Heart right ventricle (tissue), 16 donors: ENCODE data around the gene ALOX12B. TPM values are rescaled to one million over a fixed set of nuclear protein-coding genes. Genes with fewer than 3 reads are reported as not detected.
"Not testable (repeated sequence)": the region's sequence is repeated elsewhere in the genome, so short reads cannot be mapped to it uniquely, and the experiment has no call there.

Source experiments
- ATAC-seq, 8 donors: fragments of 200-7000 bp; cut with Tn5 transposase; one replicate each; pipeline ENCODE4 v1.9.1; 2020; ENCODE audit warnings: mild to moderate bottlenecking in 8 of 8, moderate library complexity in 8 of 8, moderate number of reproducible peaks in 1 of 8
- DNase-seq, 2 donors: peaks; one replicate each; pipeline ENCODE4 v3.0.0-alpha.2; 2020
- H3K27ac ChIP-seq, 10 donors: fragments of 200-600 bp; sonication (generic) in 2 of 10; one replicate each; pipeline versions ENCODE4 v1.5.0 to v1.8.0; 2020 to 2022; ENCODE audit warnings: mild to moderate bottlenecking in 3 of 10
- H3K27me3 ChIP-seq, 7 donors: fragments of 200-600 bp; one replicate each; pipeline ENCODE4 v1.8.0; 2021 to 2022; ENCODE audit warnings: mild to moderate bottlenecking in 2 of 7
- H3K36me3 ChIP-seq, 9 donors: fragments of 200-600 bp; sonication (generic) in 1 of 9; one replicate each; pipeline versions ENCODE4 v1.5.0 to v1.8.0; 2020 to 2022; ENCODE audit warnings: mild to moderate bottlenecking in 2 of 9
- H3K4me1 ChIP-seq, 9 donors: fragments of 200-600 bp; sonication (generic) in 1 of 9; one replicate each; pipeline versions ENCODE4 v1.5.0 to v1.8.0; 2020 to 2022; ENCODE audit warnings: mild to moderate bottlenecking in 4 of 9
- H3K4me3 ChIP-seq, 10 donors: fragments of 200-600 bp; sonication (generic) in 2 of 10; one replicate each; pipeline versions ENCODE4 v1.5.0 to v1.8.0; 2020 to 2022; ENCODE audit warnings: mild to moderate bottlenecking in 7 of 10, moderate library complexity in 2 of 10
- H3K9me3 ChIP-seq, 11 donors: fragments of 200-600 bp in 10 of 11; sonication (generic) in 2 of 11; one replicate each; pipeline versions ENCODE4 v1.5.0 to v1.8.0; 2013 to 2022; ENCODE audit warnings: mild to moderate bottlenecking in 2 of 11, control low read depth in 1 of 11, moderate library complexity in 1 of 11
- WGBS, 2 donors: extraction: QIAGEN DNeasy Blood & Tissue Kit; methylation state at CpG; one replicate each; pipeline ENCODE4 v1.1.7; 2013; ENCODE audit warnings: inconsistent platforms in 1 of 2; 5-methylcytosine and 5-hydroxymethylcytosine counted together
- intact Hi-C, 10 donors: fragments of 100-400 bp; cut with DNase I; formaldehyde crosslinking; loops; one replicate each; pipeline versions ENCODE4 v1.11.1 to v1.14.2; 2022
- microRNA-seq, 2 donors: library from miRNA; unstranded; fragments of <30 nt; microRNA quantifications; one replicate each; pipeline ENCODE4 v1.2.0, GENCODE V29; 2021
- polyA plus RNA-seq, 2 donors: library from polyadenylated mRNA; stranded (reverse); fragments of 200-250 nt; gene quantifications; one replicate each; pipeline ENCODE4 v1.2.3, GENCODE V29; 2013
- total RNA-seq, 10 donors: library from RNA; stranded (reverse); fragmentation: NEBNext Ultra II Directional in 3 of 10; extraction: Animal tissue kit (Norgen Biotek cat#: 25700) in 3 of 10; gene quantifications; one replicate each; pipeline versions ENCODE4 v1.2.1 to v1.2.4, GENCODE V29; 2021 to 2023
- TF ChIP-seq, protein P1 (sequence below), 9 donors: fragments of 200-600 bp; sonication (generic) in 2 of 9; IDR thresholded peaks; one replicate each; pipeline versions ENCODE4 v1.5.0 to v1.8.0; 2021 to 2022; ENCODE audit warnings: antibody characterized with exemption in 9 of 9, mild to moderate bottlenecking in 5 of 9, moderate library complexity in 1 of 9
- donor health status: Arrhythmogenic right ventricular cardiomyopathy.
- donor health status: ischemic (EF 13 %, LVEDD 7.1; RV severe dilation, severe dysfunction).
- donor health status: healthy with polysubstance abuse.
- donor health status: DM: no; HTN: yes; CAD: no.
- donor health status: DM: no; HTN: no; CAD: no.
- donor health status: ischemic (EF 25% LVEDD 6.9; RV normal size, moderate dysfunction).
- donor health status: ischemic (EF 25% LVEDD 5.7; RV mildly dilated, moderate dysfunction).
- donor health status: healthy.
- donor health status: DM: yes; HTN: yes; CAD: no.
- donor health status: Ischemic cardiomyopathy.
- donor health status: ischemic (EF 35%, LVEDD 5.7; RV mildly dilated, moderate dysfunction).
- donor health status: nonischemic (EF 11% LVEDD 7.7; RV severe dilation, severe dysfunction).
- donor health status: DM: yes; HTN: yes; CAD: no.
- donor health status: PGD.
- donor health status: ischemic (EF 29% LVEDD 5.4; RV normal size, mild dysfunction).
- donor health status: nonischemic (EF 23%, LVEDD 6.1; RV moderate dilation, normal function).

The ALOX12B gene
- total and polyA plus RNA-seq, 12 donors = not detected

DNA sequence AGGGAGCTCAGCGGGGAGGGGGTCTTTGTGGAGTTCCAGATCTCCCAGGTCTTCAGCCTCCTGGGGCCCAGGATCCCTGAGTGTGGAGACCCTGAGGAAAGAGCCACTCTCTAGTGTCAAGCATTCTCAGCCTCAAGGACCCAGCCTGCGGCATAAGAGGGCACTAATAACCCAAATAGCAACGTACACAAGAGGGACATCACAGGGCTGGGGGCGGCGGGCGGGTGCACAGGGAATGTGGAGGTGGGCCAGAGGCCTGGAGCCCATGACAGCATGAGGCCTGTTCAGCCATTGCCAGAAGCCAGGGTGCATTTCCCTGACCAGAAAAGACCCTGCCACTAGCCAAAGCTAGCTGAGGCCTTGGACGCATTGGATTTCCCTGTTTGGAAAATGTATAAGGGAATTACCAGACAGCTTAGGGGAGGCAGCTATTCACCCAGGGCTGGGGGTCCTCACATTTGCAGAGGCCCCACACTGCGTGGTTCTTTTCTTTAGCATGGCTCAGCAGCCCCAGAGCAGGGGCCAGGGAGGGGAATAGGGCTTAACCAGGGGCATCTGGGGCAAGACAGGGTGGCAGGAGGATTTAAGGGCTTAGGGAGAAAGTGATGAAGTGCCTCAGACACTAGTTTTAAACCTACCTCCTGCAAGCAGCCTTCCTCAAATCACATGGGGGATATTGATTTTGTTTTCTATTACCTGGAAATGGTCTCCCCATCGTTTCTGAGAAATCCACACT, 62.2 kb downstream of the ALOX12B start:
- ATAC-seq (no peak), DNase-seq (no peak)
- Histone ChIP-seq H3K4me1 (peaks cover 0 to 31% (median 0%) of the 10 kb centered on the region in 9 donors), H3K27me3 (peaks cover 0 to 29% (median 22%) of the 10 kb centered on the region in 7 donors), H3K4me3 (no peak overlapping the region), H3K9me3 (no peaks in the 10 kb centered on the region), H3K36me3 (no peaks in the 10 kb centered on the region), H3K27ac (no peak overlapping the region)
- intact Hi-C loops = no loop called here
- WGBS, 2 donors = 84 to 90% methylated on average over 9 of the region's 9 CpGs
- TF ChIP-seq, protein P1, sequence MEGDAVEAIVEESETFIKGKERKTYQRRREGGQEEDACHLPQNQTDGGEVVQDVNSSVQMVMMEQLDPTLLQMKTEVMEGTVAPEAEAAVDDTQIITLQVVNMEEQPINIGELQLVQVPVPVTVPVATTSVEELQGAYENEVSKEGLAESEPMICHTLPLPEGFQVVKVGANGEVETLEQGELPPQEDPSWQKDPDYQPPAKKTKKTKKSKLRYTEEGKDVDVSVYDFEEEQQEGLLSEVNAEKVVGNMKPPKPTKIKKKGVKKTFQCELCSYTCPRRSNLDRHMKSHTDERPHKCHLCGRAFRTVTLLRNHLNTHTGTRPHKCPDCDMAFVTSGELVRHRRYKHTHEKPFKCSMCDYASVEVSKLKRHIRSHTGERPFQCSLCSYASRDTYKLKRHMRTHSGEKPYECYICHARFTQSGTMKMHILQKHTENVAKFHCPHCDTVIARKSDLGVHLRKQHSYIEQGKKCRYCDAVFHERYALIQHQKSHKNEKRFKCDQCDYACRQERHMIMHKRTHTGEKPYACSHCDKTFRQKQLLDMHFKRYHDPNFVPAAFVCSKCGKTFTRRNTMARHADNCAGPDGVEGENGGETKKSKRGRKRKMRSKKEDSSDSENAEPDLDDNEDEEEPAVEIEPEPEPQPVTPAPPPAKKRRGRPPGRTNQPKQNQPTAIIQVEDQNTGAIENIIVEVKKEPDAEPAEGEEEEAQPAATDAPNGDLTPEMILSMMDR (IDR thresholded peaks at IDR 0.05) = no peak

GRCh38 chr17:8024161-8024560, 63.4 kb downstream of the ALOX12B start:
- Histone ChIP-seq H3K27me3 (peaks cover 0 to 23% (median 20%) of the 10 kb centered on the region in 7 donors), H3K27ac (peak overlapping the region in 2 of 10 donors; percentile 47 to 48), H3K4me1 (peaks cover 0 to 41% (median 0%) of the 10 kb centered on the region in 9 donors)
- intact Hi-C loops, H3K9me3 ChIP-seq, H3K36me3 ChIP-seq, H3K4me3 ChIP-seq, DNase-seq: not testable (repeated sequence)
- WGBS, 2 donors = 64 to 66% methylated on average over 6 of the region's 6 CpGs
- peak in 1 of 8 donors; percentile 39 for ATAC-seq

Small RNAs within 50 kb of the gene (microRNA-seq; reads per million reads assigned to microRNA genes)
- 0 to 0.51 reads per million in 2 donors for gene MIR4314

Other genes starting within 250 kb of the ALOX12B start
- 10 to 100 TPM; 12.3 to 47.4 (median 19.3) TPM for gene TMEM88, start 232.7 kb downstream of the ALOX12B start, total RNA-seq
- 100 to 1,000 TPM; 121 to 298 TPM for gene TMEM88, start 232.7 kb downstream of the ALOX12B start, polyA plus RNA-seq
- gene NAA38, start 230.2 kb downstream of the ALOX12B start, total RNA-seq = 100 to 1,000 TPM in 1 of 10 donors, 10 to 100 TPM in 9; 59.2 to 115 (median 73.0) TPM
- 100 to 1,000 TPM; 108 to 167 TPM for gene NAA38, start 230.2 kb downstream of the ALOX12B start, polyA plus RNA-seq
- gene CYB5D1, start 229.7 kb downstream of the ALOX12B start, total RNA-seq = 10 to 100 TPM; 12.7 to 20.1 (median 16.0) TPM
- 10 to 100 TPM; 10.0 to 11.6 TPM for gene CYB5D1, start 229.7 kb downstream of the ALOX12B start, polyA plus RNA-seq
- gene CHD3, start 198.9 kb downstream of the ALOX12B start, total RNA-seq = 10 to 100 TPM in 5 of 10 donors, 1 to 10 TPM in 5; 8.2 to 22.0 (median 10.4) TPM
- 10 to 100 TPM; 13.7 to 29.0 TPM for gene CHD3, start 198.9 kb downstream of the ALOX12B start, polyA plus RNA-seq
- 1 to 10 TPM in 2 of 10 donors, under 1 TPM in 8; 0.15 to 1.6 (median 0.90) TPM for gene RNF227, start 171.4 kb downstream of the ALOX12B start, total RNA-seq
- 1 to 10 TPM; 1.5 to 1.9 TPM for gene RNF227, start 171.4 kb downstream of the ALOX12B start, polyA plus RNA-seq
- under 1 TPM; 0.11 to 0.72 (median 0.31) TPM for gene KCNAB3, start 157.9 kb downstream of the ALOX12B start, total RNA-seq
- gene KCNAB3, start 157.9 kb downstream of the ALOX12B start, polyA plus RNA-seq = 1 to 10 TPM in 1 of 2 donors, under 1 TPM in 1; 0.49 to 1.5 TPM
- 100 to 1,000 TPM; 104 to 166 (median 121) TPM for gene TRAPPC1, start 155.8 kb downstream of the ALOX12B start, total RNA-seq
- gene TRAPPC1, start 155.8 kb downstream of the ALOX12B start, polyA plus RNA-seq = 100 to 1,000 TPM; 136 to 138 TPM
- gene CNTROB, start 155.5 kb downstream of the ALOX12B start, total RNA-seq = 10 to 100 TPM in 7 of 10 donors, 1 to 10 TPM in 3; 7.8 to 14.4 (median 10.7) TPM
- gene CNTROB, start 155.5 kb downstream of the ALOX12B start, polyA plus RNA-seq = 10 to 100 TPM; 11.1 to 19.8 TPM
- gene GUCY2D, start 85.1 kb downstream of the ALOX12B start, total RNA-seq = under 1 TPM in 6 of 10 donors, not detected in 4; 0.06 to 0.69 (median 0.36) TPM
- gene GUCY2D, start 85.1 kb downstream of the ALOX12B start, polyA plus RNA-seq = not detected
- gene ALOX15B, start 48.7 kb downstream of the ALOX12B start, total RNA-seq = under 1 TPM in 4 of 10 donors, not detected in 6; 0.10 to 0.76 (median 0.15) TPM
- 1 to 10 TPM in 1 of 2 donors, under 1 TPM in 1; 0.37 to 1.3 TPM for gene ALOX15B, start 48.7 kb downstream of the ALOX12B start, polyA plus RNA-seq
- gene ALOXE3, start 30.8 kb upstream of the ALOX12B start, total RNA-seq = not detected
- under 1 TPM in 1 of 2 donors, not detected in 1; 0.09 TPM for gene ALOXE3, start 30.8 kb upstream of the ALOX12B start, polyA plus RNA-seq
- gene HES7, start 36.4 kb upstream of the ALOX12B start, total RNA-seq = under 1 TPM in 5 of 10 donors, not detected in 5; 0.17 to 0.52 (median 0.38) TPM
- 1 to 10 TPM in 1 of 2 donors, under 1 TPM in 1; 0.91 to 1.5 TPM for gene HES7, start 36.4 kb upstream of the ALOX12B start, polyA plus RNA-seq
- gene PER1, start 64.7 kb upstream of the ALOX12B start, total RNA-seq = 100 to 1,000 TPM in 6 of 10 donors, 10 to 100 TPM in 4; 37.4 to 154 (median 112) TPM
- gene PER1, start 64.7 kb upstream of the ALOX12B start, polyA plus RNA-seq = 100 to 1,000 TPM; 112 to 135 TPM
- gene VAMP2, start 75.2 kb upstream of the ALOX12B start, total RNA-seq = 10 to 100 TPM; 46.8 to 67.8 (median 62.7) TPM
- gene VAMP2, start 75.2 kb upstream of the ALOX12B start, polyA plus RNA-seq = 10 to 100 TPM; 49.0 to 54.3 TPM
- gene TMEM107, start 88.7 kb upstream of the ALOX12B start, total RNA-seq = 10 to 100 TPM in 1 of 10 donors, 1 to 10 TPM in 9; 5.2 to 15.2 (median 7.3) TPM
- 1 to 10 TPM; 4.5 to 7.8 TPM for gene TMEM107, start 88.7 kb upstream of the ALOX12B start, polyA plus RNA-seq
- gene BORCS6, start 102.5 kb upstream of the ALOX12B start, total RNA-seq = 1 to 10 TPM; 5.3 to 9.4 (median 7.7) TPM
- gene BORCS6, start 102.5 kb upstream of the ALOX12B start, polyA plus RNA-seq = 10 to 100 TPM in 1 of 2 donors, 1 to 10 TPM in 1; 4.2 to 13.8 TPM
- gene AURKB, start 122.9 kb upstream of the ALOX12B start, total RNA-seq = 1 to 10 TPM in 3 of 10 donors, under 1 TPM in 2, not detected in 5; 0.38 to 6.4 (median 1.0) TPM
- gene AURKB, start 122.9 kb upstream of the ALOX12B start, polyA plus RNA-seq = 1 to 10 TPM in 1 of 2 donors, under 1 TPM in 1; 0.38 to 1.5 TPM
- gene CTC1, start 160.3 kb upstream of the ALOX12B start, total RNA-seq = 10 to 100 TPM; 12.5 to 19.8 (median 14.8) TPM
- gene CTC1, start 160.3 kb upstream of the ALOX12B start, polyA plus RNA-seq = 10 to 100 TPM in 1 of 2 donors, 1 to 10 TPM in 1; 5.9 to 19.3 TPM
- 10 to 100 TPM in 9 of 10 donors, 1 to 10 TPM in 1; 9.6 to 17.9 (median 13.7) TPM for gene PFAS, start 161.6 kb upstream of the ALOX12B start, total RNA-seq
- gene PFAS, start 161.6 kb upstream of the ALOX12B start, polyA plus RNA-seq = 10 to 100 TPM in 1 of 2 donors, 1 to 10 TPM in 1; 8.6 to 11.2 TPM
- gene RANGRF, start 201.0 kb upstream of the ALOX12B start, total RNA-seq = 10 to 100 TPM; 20.7 to 28.2 (median 24.4) TPM
- 10 to 100 TPM; 32.3 to 53.5 TPM for gene RANGRF, start 201.0 kb upstream of the ALOX12B start, polyA plus RNA-seq
- gene SLC25A35, start 207.7 kb upstream of the ALOX12B start, total RNA-seq = 1 to 10 TPM; 1.5 to 4.5 (median 2.3) TPM
- gene SLC25A35, start 207.7 kb upstream of the ALOX12B start, polyA plus RNA-seq = 1 to 10 TPM; 2.4 to 6.8 TPM
- gene ARHGEF15, start 222.5 kb upstream of the ALOX12B start, total RNA-seq = 10 to 100 TPM; 13.5 to 30.6 (median 19.4) TPM
- gene ARHGEF15, start 222.5 kb upstream of the ALOX12B start, polyA plus RNA-seq = 10 to 100 TPM; 11.1 to 32.7 TPM